Stimulated activated CD4-positive, alpha-beta T cell treated with anti-CD3 and anti-CD28 coated beads, Interleukin-15, amount 100 ng/mL, for 24 hours (primary cell): ENCODE results near the gene TBC1D2.

Source experiments
- DNase-seq: peaks from one replicate; pipeline ENCODE4 v3.0.0-alpha.2; 2020

TBC1D2 gene

GRCh38 chr9:98234245-98234825 is 21.1 kb downstream of the TBC1D2 start:
- DNase-seq = no peak

DNA sequence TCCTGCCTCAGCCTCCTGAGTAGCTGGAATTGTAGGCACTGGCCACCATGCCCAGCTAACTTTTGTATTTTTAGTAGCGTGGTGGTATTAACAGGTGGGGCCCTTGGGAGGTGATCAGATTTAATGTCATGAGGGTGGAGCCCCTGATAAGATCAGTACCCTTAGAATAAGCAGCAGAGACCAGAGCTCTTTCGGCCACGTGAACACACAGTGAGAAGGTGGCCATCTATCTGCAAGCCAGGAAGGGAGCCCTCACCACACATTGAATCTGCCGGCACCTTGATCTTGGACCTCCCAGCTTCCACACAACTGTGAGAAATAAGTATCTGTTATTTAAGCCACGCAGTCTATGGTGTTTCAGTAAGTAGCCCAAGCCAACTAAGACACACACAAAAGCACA is 22.5 kb downstream of the TBC1D2 start:
- no peak for DNase-seq

GRCh38 chr9:98231770-98232478 is 23.5 kb downstream of the TBC1D2 start:
- no peak for DNase-seq

DNA sequence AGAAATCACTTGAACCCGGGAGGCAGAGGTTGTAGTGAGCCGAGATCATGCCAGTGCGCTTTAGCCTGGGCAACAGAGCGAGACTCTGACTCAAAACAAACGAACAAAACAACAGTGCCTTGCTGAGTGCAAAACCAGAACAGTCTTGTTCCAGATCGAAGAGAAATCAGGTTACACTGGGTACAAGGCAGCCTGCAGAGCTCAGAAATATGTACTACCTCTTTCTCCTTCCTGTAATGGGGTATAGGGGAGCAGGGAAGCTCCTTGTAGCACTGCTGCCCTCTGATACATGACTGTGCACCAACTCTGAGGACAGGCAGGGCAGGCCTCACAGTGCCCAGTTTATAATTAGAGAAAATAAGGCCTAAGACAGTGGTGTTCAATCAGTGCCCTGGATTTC is 24.7 kb downstream of the TBC1D2 start:
- no peak for DNase-seq

DNA sequence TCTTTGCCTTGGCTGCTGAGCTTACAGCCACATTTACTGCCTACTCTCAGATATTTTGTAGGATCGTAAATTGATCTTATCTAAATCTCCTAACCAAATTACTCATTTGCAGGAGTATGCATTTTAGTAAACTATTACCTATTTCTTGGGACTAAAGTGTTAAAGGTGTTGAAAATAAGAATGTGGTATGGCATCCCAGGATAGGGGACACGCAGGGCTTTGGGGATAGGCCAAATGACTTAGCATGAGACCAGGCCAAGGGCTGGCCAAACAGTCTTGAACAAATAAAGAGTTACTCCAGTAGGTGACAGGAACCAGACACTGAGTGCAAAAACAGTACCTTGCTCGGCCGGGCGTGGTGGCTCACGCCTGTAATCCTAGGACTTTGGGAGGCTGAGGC is 25.1 kb downstream of the TBC1D2 start:
- DNase-seq = no peak

- DNase-seq = no peak
These were observed 25.8 kb downstream of the TBC1D2 start for GRCh38 chr9:98229620-98230019.

DNA sequence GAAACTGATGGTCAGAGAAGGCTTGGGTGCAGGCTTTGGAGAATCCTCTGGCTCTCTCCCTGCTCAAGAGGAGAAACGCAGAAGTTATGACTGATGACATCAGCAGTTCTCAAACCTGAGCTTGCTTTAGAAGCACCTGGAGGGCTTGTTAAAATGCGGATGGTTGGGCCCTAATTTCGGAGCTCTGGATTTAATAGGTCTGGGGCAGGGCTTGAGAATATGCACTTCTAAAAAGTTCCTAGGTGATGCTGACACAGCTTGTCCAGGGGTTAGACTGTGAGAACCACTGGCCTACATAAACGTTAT is 26.4 kb downstream of the TBC1D2 start:
- DNase-seq = no peak

DNA sequence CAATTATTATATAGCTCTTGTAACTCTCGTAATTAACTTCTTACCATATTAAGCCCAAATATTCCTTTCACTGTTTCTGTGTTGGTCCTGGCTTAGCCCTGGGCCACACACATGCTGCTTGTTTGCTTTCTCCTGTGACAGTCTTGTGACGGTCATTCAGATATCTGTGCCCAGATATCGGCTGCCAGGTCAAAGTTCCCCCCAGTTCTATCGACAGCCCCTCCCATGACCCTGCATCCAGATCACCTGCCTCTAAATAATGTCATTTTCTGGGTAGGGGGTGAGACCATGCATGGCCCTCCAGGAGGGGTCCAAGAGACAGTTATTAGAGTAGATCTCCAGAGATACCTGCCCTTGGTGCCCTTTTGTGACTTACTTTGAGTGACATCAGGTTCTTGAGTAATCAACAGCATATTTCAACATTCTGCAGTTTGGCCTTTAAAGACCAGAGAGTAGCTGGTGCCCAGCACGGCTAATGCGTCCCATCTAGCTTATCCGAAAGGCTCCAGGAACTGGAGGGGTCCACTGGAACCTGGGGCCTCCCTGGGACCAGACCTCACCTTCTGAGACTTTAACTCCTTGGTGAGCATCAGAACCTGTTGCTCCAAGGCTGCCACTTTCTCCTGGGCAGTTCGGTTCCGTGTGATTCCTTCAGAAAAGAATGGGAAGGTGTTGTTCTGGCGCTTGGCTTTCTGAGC is 26.9 kb downstream of the TBC1D2 start:
- DNase-seq = no peak

- no peak for DNase-seq
These were observed 27.6 kb downstream of the TBC1D2 start for GRCh38 chr9:98227883-98228282.

- DNase-seq = no peak
These were observed 28.5 kb downstream of the TBC1D2 start for GRCh38 chr9:98226957-98227356.

DNA sequence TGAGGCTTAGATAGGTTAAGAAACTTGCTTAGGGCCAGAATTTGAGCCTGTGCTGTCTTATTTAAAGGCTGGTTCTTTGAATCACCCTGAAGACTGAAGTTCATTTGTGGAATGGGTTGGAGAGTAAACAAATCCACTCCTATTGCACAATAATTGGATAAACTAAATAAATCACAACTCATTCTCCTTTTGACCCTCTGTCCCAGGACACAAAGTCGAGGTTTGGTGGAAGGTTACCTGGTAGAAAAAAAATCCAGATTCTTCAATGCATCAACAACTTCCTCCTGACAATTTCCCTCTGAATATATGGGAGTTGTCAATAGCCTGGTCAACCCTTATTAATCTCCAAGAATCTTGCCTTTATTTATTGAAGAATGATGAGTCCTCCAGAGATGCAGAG is 28.9 kb downstream of the TBC1D2 start:
- no peak for DNase-seq

DNA sequence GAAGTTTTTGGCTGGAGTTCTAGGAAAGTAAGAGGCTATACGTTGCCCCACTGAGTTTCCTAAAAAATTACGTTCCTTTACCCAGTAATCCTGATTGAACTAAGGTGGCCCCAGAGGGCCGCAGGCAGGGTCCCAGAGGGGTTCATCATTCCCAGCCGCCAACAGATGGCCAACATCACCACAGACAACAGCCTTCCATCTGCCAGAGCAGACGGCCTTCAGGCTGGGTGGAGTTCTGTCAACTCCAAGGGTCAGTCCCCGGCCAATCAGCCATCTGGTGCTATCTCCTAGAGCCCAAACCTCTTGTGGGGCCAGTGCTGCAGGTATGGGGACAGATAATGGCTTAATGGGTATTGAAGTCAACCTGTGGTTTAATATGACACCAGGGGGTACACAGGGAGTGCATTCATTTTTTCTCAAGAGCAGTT is 30.4 kb downstream of the TBC1D2 start:
- no peak for DNase-seq

DNA sequence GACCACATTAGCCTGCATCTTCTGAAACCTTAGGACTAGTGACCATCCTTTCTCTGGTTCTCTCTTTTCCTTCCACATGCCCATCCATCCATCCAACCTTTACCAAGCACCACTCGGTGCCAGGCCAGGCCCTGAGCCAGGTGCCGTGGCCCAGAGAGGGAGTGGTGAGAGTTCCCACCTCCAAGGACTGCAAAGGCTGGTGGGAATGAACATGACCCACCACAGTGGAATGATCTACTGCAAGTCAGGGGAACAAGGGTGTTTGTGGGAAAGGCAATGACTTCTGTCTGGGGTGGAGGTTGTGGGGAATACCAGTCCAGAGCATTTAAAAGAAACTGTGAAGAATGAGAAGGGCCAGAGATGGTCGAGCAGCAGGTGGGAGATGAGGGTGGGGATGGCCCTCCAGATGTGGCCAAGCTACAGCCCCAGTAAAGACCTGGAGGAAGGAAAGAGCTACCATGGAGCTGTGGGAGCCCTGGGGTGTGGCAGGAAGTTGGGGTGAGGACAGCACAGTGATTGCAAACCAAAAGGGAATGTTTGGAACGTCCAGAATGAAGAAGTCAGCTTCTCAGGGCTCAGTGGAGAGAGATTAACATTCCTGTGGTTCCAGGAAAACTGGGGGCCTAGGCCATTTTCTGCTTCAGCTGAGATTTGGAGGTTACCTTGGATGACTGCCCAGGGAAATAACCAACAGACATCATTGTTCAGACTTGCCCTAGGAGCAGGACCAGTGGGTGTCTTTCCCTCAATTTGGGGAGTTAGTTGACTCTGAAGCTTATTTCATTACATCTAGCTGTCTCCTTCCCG is 32.4 kb downstream of the TBC1D2 start:
- DNase-seq = no peak

DNA sequence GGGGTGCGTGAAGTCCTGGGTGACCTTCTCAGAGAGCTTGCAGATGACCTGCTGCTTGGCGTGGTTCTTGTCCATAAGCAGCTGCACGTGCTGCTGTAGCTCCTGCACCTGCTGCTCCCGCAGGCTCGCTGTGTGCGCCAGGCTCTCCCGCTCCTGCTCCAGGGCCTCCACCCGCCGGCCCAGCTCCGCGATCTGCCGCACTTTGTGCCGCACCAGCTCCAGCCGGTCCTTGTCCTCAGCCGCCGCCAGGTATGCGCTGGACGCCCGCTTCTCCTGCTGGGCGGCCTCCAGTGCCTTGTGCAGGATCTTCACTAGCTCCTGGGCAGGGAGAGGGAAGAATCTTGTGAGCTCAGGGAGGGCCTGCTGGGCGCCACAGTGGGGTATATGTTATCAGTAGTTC is 34.5 kb downstream of the TBC1D2 start:
- no peak for DNase-seq

DNA sequence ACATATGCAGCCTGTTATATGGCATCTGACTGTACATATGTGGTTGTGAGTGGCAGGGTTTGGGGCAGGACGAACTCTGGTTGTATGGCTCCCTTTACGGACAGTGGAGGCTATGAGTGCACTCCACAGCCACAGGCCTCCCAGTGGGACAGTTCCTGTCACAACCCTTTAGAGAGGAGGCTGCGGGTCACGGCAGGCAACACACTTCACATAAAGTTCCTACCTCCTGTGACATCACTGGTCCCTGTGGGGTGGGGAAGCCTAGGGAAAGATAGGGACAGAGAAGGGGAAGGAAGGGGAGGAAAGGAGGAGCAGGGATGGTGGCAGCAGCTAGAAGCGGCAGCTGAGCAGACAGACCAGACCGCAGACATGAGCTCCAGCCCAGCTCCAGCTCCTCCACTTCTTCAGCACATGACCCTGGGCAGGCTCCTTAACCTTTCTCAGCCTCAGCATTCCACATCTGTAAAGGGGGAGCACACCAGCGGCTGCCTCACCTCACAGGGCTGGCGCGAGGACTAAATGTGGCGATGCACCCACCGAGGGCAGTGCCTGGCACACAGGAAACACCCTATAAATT is 35.6 kb downstream of the TBC1D2 start:
- DNase-seq = no peak

GRCh38 chr9:98219364-98219716 is 36.1 kb downstream of the TBC1D2 start:
- DNase-seq = no peak

GRCh38 chr9:98218562-98219363 is 36.7 kb downstream of the TBC1D2 start:
- no peak for DNase-seq

GRCh38 chr9:98217255-98217654 is 38.2 kb downstream of the TBC1D2 start:
- no peak for DNase-seq

GRCh38 chr9:98216391-98216790 is 39.1 kb downstream of the TBC1D2 start:
- DNase-seq = no peak

DNA sequence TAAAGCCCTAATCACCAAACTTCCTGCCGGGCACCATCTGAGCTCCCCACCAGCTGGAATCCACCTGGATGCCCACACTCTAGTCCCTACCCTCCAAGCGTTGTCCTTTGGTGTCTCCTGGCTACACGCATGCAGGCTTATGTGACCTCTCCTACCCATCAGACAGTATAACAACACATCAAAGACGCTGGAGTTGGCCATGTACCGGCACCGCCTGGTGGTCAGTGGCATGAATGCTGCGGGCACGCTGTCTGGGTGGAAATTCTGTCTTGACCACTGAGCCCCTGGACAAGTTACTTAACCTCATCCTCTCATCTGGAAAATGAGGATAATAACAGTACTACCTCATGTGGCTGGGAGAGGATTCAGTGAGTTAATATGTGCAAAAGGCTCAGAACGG is 39.6 kb downstream of the TBC1D2 start:
- DNase-seq = no peak

DNA sequence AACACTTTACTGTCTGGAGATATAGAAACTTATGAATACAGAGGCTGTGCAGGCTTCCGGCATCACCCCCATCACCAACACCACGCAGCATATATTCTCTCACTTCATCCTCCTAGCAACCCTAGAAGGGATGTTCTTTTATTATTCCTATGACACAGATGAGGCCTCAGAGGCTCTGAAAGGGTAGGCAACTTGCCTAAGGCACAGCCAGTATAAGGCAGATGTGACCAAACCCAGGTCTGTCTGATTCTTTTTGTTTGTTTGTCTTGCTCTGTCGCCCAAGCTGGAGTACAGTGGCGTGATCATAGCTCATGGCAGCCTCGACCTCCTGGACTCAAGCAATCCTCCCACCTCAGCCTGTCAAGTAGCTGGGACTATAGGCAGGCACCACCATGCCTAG is 40.2 kb downstream of the TBC1D2 start:
- no peak for DNase-seq

- DNase-seq = no peak
These were observed 40.6 kb downstream of the TBC1D2 start for GRCh38 chr9:98214811-98215210.

DNA sequence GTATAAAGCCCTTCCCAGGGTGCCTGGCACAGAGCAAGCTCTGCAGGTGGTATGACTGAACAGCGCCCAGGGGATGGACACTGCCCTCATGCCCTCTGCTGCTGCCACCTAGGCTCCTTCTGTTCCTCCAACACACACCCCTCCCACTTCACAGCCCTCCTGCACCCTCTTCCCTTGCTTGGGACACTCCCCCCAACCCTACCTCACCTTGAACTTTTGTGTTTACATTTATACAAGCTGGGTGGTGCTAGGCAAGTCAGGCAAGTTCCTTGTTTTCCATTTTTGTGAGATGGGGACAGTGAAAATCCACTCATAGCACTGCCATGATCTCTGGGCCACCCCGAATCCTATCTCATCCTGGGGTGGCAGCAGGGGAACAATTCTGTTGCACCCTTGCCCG is 44.2 kb downstream of the TBC1D2 start:
- no peak for DNase-seq
